ENCODE measurements around the gene ADAM12. TPM values are rescaled to one million over a fixed set of nuclear protein-coding genes. Genes with fewer than 3 reads are reported as not detected.

ADAM12 gene
- polyA plus RNA-seq, 3 donors = 22.5 to 28.1 (median 26.0) TPM

GRCh38 chr10:126286256-126286780 is 102.0 kb downstream of the ADAM12 start:
- no peak for DNase-seq (ENCODE audit: extremely low read depth in 1 of 11, low read depth in 9 of 11, low spot score in 4 of 11)

- no peak for DNase-seq (ENCODE audit: extremely low read depth in 1 of 11, low read depth in 9 of 11, low spot score in 4 of 11)
These were observed 105.0 kb downstream of the ADAM12 start for GRCh38 chr10:126283307-126283706.

- DNase-seq (ENCODE audit: extremely low read depth in 1 of 11, low read depth in 9 of 11, low spot score in 4 of 11) = no peak
These were observed 109.4 kb downstream of the ADAM12 start for GRCh38 chr10:126278851-126279250.

- no peak for DNase-seq (ENCODE audit: extremely low read depth in 1 of 11, low read depth in 9 of 11, low spot score in 4 of 11)
These were observed 111.1 kb downstream of the ADAM12 start for GRCh38 chr10:126277181-126277580.

GRCh38 chr10:126272526-126272925 is 115.8 kb downstream of the ADAM12 start:
- no peak for DNase-seq (ENCODE audit: extremely low read depth in 1 of 11, low read depth in 9 of 11, low spot score in 4 of 11)

GRCh38 chr10:126270111-126270510 is 118.2 kb downstream of the ADAM12 start:
- DNase-seq (ENCODE audit: extremely low read depth in 1 of 11, low read depth in 9 of 11, low spot score in 4 of 11) = no peak

- no peak for DNase-seq (ENCODE audit: extremely low read depth in 1 of 11, low read depth in 9 of 11, low spot score in 4 of 11)
These were observed 120.0 kb downstream of the ADAM12 start for GRCh38 chr10:126268013-126268920.

GRCh38 chr10:126264102-126265018 is 123.9 kb downstream of the ADAM12 start:
- DNase-seq (ENCODE audit: extremely low read depth in 1 of 11, low read depth in 9 of 11, low spot score in 4 of 11) = no peak

GRCh38 chr10:126263006-126263676 is 125.1 kb downstream of the ADAM12 start:
- DNase-seq (ENCODE audit: extremely low read depth in 1 of 11, low read depth in 9 of 11, low spot score in 4 of 11) = no peak

GRCh38 chr10:126262233-126262838 is 125.9 kb downstream of the ADAM12 start:
- no peak for DNase-seq (ENCODE audit: extremely low read depth in 1 of 11, low read depth in 9 of 11, low spot score in 4 of 11)

GRCh38 chr10:126259760-126260479 is 128.4 kb downstream of the ADAM12 start:
- DNase-seq (ENCODE audit: extremely low read depth in 1 of 11, low read depth in 9 of 11, low spot score in 4 of 11) = no peak

- DNase-seq (ENCODE audit: extremely low read depth in 1 of 11, low read depth in 9 of 11, low spot score in 4 of 11) = no peak
These were observed 131.4 kb downstream of the ADAM12 start for GRCh38 chr10:126256864-126257263.

GRCh38 chr10:126255313-126255712 is 133.0 kb downstream of the ADAM12 start:
- DNase-seq (ENCODE audit: extremely low read depth in 1 of 11, low read depth in 9 of 11, low spot score in 4 of 11) = no peak

GRCh38 chr10:126253611-126253998 is 134.7 kb downstream of the ADAM12 start:
- no peak for DNase-seq (ENCODE audit: extremely low read depth in 1 of 11, low read depth in 9 of 11, low spot score in 4 of 11)

- peak in 5 of 11 donors; percentile 51 to 63 (median 59) for DNase-seq (ENCODE audit: extremely low read depth in 1 of 11, low read depth in 9 of 11, low spot score in 4 of 11)
These were observed 135.2 kb downstream of the ADAM12 start for GRCh38 chr10:126252884-126253610.

GRCh38 chr10:126251778-126252407 is 136.4 kb downstream of the ADAM12 start:
- no peak for DNase-seq (ENCODE audit: extremely low read depth in 1 of 11, low read depth in 9 of 11, low spot score in 4 of 11)
